A549 treated with ZK216348 at 1 μM for 4 hours (cell line): ENCODE data around the gene CYBRD1. TPM values are rescaled to one million over a fixed set of nuclear protein-coding genes. Genes with fewer than 3 reads are reported as not detected.

Experiments used
- total RNA-seq: library from RNA; stranded (reverse); fragments of 200-300 nt; extraction: Qiagen RNA extraction; gene quantifications from 5 replicates; pipeline ENCODE4 v1.2.3, GENCODE V29; 2022; ENCODE audit warnings: low read depth

CYBRD1 gene, protein sequence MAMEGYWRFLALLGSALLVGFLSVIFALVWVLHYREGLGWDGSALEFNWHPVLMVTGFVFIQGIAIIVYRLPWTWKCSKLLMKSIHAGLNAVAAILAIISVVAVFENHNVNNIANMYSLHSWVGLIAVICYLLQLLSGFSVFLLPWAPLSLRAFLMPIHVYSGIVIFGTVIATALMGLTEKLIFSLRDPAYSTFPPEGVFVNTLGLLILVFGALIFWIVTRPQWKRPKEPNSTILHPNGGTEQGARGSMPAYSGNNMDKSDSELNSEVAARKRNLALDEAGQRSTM
- total RNA-seq, result 19.5 to 35.8 TPM (median 30.6 TPM) in 5 replicates

DNA sequence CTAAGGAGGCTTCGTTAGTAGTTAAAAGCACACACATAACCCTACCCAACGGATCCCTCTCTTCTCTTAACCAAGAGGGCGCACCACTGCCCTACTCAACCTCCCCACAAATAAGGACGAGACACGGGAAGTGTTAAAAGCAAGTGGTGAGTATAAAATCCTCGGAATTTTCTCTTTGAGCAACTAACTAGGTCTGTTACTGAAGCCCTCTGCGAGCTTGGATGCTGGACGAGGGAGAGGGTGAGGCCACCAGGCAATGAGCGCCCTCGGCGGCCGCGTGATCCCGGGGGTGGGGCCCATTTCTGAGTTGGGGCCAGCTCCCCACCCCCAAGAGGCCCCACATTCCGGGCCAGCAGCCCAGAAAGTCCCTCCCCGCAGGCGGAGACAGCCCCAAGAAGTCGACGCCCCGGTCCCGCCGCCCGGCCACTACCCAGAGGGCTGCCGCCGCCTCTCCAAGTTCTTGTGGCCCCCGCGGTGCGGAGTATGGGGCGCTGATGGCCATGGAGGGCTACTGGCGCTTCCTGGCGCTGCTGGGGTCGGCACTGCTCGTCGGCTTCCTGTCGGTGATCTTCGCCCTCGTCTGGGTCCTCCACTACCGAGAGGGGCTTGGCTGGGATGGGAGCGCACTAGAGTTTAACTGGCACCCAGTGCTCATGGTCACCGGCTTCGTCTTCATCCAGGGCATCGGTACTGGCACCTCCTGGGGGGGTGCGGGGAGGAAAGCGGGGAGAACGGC is at the start of gene CYBRD1:
TSS of gene CYBRD1 (plus strand) at position 423 of the 736 bp plus-strand sequence. CDS start at position 495, 72 bp downstream.

Other genes starting within 250 kb of the CYBRD1 start
- 23.8 to 31.7 TPM (median 27.9 TPM) in 5 replicates for gene METTL8, start 88.5 kb upstream of the CYBRD1 start, total RNA-seq
- gene DCAF17, start 88.2 kb upstream of the CYBRD1 start, total RNA-seq, result 5.5 to 11.8 TPM (median 10.5 TPM) in 5 replicates
- 63.0 to 92.2 TPM (median 72.5 TPM) in 5 replicates for gene DYNC1I2, start 165.0 kb downstream of the CYBRD1 start, total RNA-seq